Body of pancreas (tissue), 4 donors: ENCODE results near the gene KEL.

Source experiments
- POLR2A ChIP-seq, 3 donors: fragments of 450-650 bp; IDR thresholded peaks; one replicate each; pipeline ENCODE4 v1.6.1; 2016; ENCODE audit warnings: antibody characterized with exemption in 3 of 3, mild to moderate bottlenecking in 2 of 3
- TF ChIP-seq, protein P1 (sequence below), 7 experiments: fragments of 450-650 bp in 4 of 7; fragments of 200-600 bp in 3 of 7; sonication (generic) in 3 of 7; IDR thresholded peaks; one replicate each; pipeline ENCODE4 v1.5.1; 2016 to 2019; ENCODE audit warnings: antibody characterized with exemption in 7 of 7

DNA sequence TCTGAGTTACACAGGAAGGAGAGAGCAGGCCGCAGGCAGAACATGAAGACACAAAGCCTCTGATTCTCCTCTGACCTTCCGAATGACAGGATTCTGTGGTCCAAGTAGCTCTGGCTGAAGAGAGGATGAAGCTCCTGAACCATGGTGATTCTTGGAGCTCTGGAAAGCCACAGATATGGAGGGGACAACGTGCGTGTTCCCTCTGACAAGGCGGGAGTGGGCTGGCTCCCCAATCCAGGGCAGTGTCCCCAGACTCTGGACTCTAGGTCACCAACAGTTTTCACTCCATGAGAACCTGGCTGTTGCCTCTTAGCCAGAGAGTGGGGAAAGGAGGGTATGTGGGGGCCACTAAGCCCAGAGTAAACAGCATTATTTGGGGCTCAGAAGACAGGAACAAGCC, 69.2 kb downstream of the KEL start:
- TF ChIP-seq, protein P1, sequence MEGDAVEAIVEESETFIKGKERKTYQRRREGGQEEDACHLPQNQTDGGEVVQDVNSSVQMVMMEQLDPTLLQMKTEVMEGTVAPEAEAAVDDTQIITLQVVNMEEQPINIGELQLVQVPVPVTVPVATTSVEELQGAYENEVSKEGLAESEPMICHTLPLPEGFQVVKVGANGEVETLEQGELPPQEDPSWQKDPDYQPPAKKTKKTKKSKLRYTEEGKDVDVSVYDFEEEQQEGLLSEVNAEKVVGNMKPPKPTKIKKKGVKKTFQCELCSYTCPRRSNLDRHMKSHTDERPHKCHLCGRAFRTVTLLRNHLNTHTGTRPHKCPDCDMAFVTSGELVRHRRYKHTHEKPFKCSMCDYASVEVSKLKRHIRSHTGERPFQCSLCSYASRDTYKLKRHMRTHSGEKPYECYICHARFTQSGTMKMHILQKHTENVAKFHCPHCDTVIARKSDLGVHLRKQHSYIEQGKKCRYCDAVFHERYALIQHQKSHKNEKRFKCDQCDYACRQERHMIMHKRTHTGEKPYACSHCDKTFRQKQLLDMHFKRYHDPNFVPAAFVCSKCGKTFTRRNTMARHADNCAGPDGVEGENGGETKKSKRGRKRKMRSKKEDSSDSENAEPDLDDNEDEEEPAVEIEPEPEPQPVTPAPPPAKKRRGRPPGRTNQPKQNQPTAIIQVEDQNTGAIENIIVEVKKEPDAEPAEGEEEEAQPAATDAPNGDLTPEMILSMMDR (IDR thresholded peaks at IDR 0.05) = no peak
- no peak for TF ChIP-seq POLR2A (IDR thresholded peaks at IDR 0.05)
